ENCODE measurements around the gene MCF2L2. TPM values are rescaled to one million over a fixed set of nuclear protein-coding genes. Genes with fewer than 3 reads are reported as not detected.
"Not testable (repeated sequence)": the region's sequence is repeated elsewhere in the genome, so short reads cannot be mapped to it uniquely, and the experiment has no call there.

Gene MCF2L2
- total RNA-seq, 1 donor from 2014 or later = 2.7 TPM

DNA sequence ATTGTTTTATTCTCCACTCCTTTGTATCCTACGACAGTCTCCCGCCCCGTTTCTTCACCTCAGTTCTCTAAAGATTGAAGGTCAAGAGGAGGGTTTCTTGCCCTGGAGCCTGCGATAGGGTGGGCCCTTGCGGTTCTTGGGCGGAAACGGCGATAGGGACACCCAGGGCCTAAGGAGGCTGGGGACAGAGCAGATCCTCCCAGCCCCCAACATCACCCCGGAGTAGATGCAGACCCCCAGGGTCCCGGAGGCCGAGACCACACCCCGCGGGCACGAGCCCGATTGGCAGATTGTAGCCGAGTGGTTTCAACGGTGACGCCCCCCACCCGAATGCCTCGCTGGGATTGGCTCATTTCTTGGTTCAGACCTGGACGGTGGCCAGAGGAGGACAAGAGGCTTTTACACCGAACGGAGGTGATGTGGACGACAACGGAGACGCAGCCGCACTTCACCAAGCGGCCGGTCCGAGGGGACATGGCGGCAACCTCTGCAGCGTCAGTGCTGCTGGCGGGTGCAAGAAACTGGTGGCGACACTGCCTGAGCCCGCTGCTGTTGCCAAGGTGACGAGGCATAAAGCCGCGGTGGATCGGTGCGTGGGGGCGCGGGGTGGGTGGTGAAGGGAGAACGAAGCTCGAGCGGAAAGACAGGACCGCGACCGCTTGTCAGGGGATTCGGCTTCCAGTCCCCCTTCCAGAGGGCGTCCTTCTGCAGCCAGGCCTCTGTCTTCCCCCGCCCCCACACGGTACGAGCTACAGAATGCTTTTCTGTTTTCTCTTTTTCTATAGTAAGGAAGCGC is 19.0 kb upstream of the MCF2L2 start:
- Mint-ChIP-seq H3K4me3 (peak overlapping the region; percentile 98), H3K9me3 (peaks cover 8% of the 10 kb centered on the region), H3K27ac (peak overlapping the region; percentile 80), H3K36me3 (no peaks in the 10 kb centered on the region), H3K27me3 (peaks cover 11% of the 10 kb centered on the region), H3K4me1 (ENCODE audit: unreplicated experiment) (peaks cover 18% of the 10 kb centered on the region)
- TF ChIP-seq, protein P1, sequence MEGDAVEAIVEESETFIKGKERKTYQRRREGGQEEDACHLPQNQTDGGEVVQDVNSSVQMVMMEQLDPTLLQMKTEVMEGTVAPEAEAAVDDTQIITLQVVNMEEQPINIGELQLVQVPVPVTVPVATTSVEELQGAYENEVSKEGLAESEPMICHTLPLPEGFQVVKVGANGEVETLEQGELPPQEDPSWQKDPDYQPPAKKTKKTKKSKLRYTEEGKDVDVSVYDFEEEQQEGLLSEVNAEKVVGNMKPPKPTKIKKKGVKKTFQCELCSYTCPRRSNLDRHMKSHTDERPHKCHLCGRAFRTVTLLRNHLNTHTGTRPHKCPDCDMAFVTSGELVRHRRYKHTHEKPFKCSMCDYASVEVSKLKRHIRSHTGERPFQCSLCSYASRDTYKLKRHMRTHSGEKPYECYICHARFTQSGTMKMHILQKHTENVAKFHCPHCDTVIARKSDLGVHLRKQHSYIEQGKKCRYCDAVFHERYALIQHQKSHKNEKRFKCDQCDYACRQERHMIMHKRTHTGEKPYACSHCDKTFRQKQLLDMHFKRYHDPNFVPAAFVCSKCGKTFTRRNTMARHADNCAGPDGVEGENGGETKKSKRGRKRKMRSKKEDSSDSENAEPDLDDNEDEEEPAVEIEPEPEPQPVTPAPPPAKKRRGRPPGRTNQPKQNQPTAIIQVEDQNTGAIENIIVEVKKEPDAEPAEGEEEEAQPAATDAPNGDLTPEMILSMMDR (conservative IDR thresholded peaks at IDR 0.05) = no peak
- DNase-seq (ENCODE audit: extremely low spot score, unreplicated experiment) = peak; percentile 95

DNA sequence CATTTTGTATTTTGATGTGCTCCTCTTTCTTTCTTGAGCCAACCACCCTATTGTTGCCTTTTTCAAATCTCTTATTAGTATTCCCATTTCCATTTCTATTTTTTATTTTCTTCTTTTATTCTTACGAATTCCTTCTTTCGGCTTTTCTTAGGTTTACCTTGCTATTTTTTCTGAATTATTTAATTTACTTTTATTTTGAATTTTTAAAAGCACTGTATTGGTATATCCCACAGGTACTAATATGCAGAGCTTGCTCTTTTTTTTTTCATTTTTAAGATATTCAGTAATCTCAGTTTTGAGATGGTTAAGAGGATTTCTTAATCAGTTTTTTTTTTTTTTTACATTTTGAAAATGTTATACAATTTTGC is 18.4 kb upstream of the MCF2L2 start:
- Mint-ChIP-seq H3K27ac (peak overlapping the region; percentile 80), H3K4me3 (peak overlapping the region; percentile 98), H3K9me3 (peaks cover 8% of the 10 kb centered on the region), H3K36me3 (no peaks in the 10 kb centered on the region), H3K4me1 (ENCODE audit: unreplicated experiment) (peaks cover 18% of the 10 kb centered on the region), H3K27me3 (peaks cover 17% of the 10 kb centered on the region)
- TF ChIP-seq, protein P1 (conservative IDR thresholded peaks at IDR 0.05) = no peak
- no peak for DNase-seq (ENCODE audit: extremely low spot score, unreplicated experiment)

DNA sequence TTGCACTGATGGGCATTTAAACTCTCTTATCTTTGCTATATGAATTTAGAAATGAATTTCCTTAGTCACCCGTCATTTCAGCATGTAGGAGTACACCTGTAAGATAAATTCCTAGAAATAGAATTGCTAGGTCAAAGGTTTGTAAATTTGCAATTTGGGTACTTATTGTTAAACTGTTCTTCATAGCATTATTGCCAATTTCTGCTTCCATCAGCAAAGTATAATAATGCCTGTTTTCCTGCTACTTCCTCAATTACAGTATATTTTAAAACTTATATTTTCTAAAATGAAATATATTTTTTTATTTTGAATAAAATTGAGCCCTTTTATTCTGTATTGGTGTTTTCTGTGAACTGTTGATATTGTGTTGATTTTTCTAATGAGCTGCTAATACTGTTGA is 16.3 kb upstream of the MCF2L2 start:
- Mint-ChIP-seq H3K4me3 (no peak overlapping the region), H3K27me3 (peaks cover 22% of the 10 kb centered on the region), H3K9me3 (peaks cover 8% of the 10 kb centered on the region), H3K27ac (no peak overlapping the region), H3K4me1 (ENCODE audit: unreplicated experiment) (peaks cover 14% of the 10 kb centered on the region), H3K36me3 (no peaks in the 10 kb centered on the region)
- DNase-seq (ENCODE audit: extremely low spot score, unreplicated experiment) = no peak
- TF ChIP-seq, protein P1 (conservative IDR thresholded peaks at IDR 0.05) = no peak

DNA sequence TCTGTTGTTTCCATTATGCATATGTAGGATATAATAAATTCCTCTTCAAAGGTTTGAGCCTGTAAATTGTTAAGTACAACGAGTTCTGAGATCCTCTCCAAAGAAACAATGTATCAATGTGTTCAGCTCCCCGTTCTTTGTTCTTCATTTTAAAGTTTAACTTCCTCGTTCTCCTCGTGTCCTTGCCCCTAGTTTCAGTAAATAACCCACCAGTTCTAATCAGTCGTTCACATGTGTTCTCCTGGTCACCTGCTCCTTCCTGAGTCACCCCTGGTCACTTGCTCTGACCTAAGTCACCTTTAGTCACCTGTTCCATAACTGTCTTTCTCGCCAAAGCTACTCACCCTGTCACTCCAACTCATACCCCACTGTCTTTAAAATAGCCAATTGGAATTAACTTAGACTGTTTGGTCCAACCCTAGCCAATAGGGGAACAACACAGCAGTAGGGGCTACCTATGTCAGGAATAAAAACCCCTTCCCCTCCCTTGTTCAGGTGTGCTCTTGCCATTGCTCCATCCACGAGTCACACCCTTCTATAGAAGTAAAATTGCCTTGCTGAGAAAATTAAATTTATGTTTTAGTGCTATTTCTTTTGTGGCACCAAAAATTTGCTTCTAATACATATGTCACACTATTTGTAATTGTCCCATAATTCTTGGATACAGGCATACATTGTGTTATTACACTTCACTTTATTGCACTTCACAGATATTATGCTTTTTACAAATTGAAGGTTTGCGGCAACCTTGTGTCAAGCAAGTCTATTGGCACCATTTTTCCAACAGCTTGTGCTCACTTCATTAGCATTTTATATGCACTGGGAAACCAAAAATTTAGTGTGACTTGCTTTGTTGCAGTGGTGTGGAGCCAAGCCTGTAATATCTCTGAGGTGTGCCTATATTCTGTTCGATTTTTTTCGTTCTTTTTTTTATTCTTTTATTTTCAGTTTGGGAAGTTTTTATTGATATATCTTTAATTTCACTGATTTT is 15.3 kb upstream of the MCF2L2 start:
- H3K4me1 Mint-ChIP-seq (ENCODE audit: unreplicated experiment) = peaks cover 4% of the 10 kb centered on the region
- no peak overlapping the region for H3K27ac Mint-ChIP-seq
- H3K9me3 Mint-ChIP-seq = peaks cover 8% of the 10 kb centered on the region
- H3K36me3 Mint-ChIP-seq = no peaks in the 10 kb centered on the region
- no peak for DNase-seq (ENCODE audit: extremely low spot score, unreplicated experiment)
- TF ChIP-seq, protein P1 (conservative IDR thresholded peaks at IDR 0.05) = no peak
- H3K4me3 Mint-ChIP-seq = no peak overlapping the region
- H3K27me3 Mint-ChIP-seq = peaks cover 29% of the 10 kb centered on the region

DNA sequence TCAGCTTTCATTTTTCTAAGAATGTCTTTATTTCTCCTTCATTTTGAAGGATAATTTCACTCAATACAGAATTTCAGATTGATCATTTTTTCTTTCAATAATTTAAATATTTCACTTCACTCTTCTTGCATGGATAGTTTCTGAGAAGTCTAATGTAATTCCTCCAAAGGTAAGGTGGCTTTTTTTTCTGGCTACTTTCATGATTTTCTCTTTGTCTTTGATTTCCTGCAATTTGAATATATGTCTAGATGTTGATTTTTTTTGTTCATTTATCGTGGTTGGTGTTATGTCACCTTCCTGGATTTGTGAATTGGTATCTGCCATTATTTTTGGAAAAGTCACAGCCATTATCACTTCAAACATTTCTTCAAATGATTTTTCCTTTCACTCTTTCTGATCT is 14.6 kb upstream of the MCF2L2 start:
- TF ChIP-seq, protein P1 (conservative IDR thresholded peaks at IDR 0.05) = no peak
- Mint-ChIP-seq H3K27ac (no peak overlapping the region), H3K4me3 (no peak overlapping the region), H3K36me3 (no peaks in the 10 kb centered on the region), H3K27me3 (peaks cover 29% of the 10 kb centered on the region), H3K9me3 (peaks cover 8% of the 10 kb centered on the region), H3K4me1 (ENCODE audit: unreplicated experiment) (no peaks in the 10 kb centered on the region)
- no peak for DNase-seq (ENCODE audit: extremely low spot score, unreplicated experiment)

DNA sequence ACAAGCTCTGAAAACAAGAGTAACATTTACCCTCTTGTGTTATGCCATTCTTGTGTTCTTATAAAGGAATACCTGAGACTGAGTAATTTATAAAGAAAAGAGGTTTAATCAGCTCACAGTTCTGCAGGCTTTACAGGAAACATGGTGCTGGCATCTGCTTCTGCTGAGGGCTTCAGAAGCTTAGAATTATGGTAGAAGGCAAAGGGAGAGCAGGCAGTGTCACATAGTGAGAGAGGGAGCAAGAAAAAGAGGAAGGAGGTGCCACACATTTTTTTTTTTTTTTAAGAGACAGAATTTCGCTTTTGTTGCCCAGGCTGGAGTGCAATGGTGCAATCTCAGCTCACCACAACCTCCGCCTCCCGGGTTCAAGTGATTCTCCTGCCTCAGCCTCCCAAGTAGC is 12.1 kb upstream of the MCF2L2 start:
- H3K27me3 Mint-ChIP-seq = peaks cover 36% of the 10 kb centered on the region
- not testable (repeated sequence) for H3K4me3 Mint-ChIP-seq; H3K9me3 Mint-ChIP-seq; H3K36me3 Mint-ChIP-seq; DNase-seq (ENCODE audit: extremely low spot score, unreplicated experiment); H3K4me1 Mint-ChIP-seq (ENCODE audit: unreplicated experiment); H3K27ac Mint-ChIP-seq

Measured in type B pancreatic cell (in vitro differentiated cells).